Mesendoderm (in vitro differentiated cells): ENCODE results near the gene CRHR2.
A peak's percentile ranks its signal among the peaks of the same experiment; 100 is the strongest.
"Not testable (repeated sequence)": the region's sequence is repeated elsewhere in the genome, so short reads cannot be mapped to it uniquely, and the experiment has no call there.

Source experiments
- DNase-seq: peaks from one replicate; pipeline ENCODE4 v3.0.0; 2013
- H2AK5ac ChIP-seq: 2 replicates; pipeline ENCODE4 v1.6.1; 2013; ENCODE audit warnings: low read length, inconsistent platforms
- H2BK120ac ChIP-seq: 2 replicates; pipeline ENCODE4 v1.6.1; 2013; ENCODE audit warnings: low read depth, mild to moderate bottlenecking, low read length, moderate library complexity, mixed read lengths
- H2BK15ac ChIP-seq: replicated peaks from 2 replicates; pipeline ENCODE4 v1.6.1; 2013; ENCODE audit warnings: low read depth, mild to moderate bottlenecking, moderate library complexity
- H2BK5ac ChIP-seq: 2 replicates; pipeline ENCODE4 v1.6.1; 2013; ENCODE audit warnings: low read length, inconsistent platforms
- H3K18ac ChIP-seq: 2 replicates; pipeline ENCODE4 v1.6.1; 2013; ENCODE audit warnings: mild to moderate bottlenecking, low read length, mixed read lengths
- H3K23ac ChIP-seq: one replicate; pipeline ENCODE4 v1.6.1; 2013; ENCODE audit warnings: low read length
- H3K27ac ChIP-seq: 2 replicates; pipeline ENCODE4 v1.5.1; 2013; ENCODE audit warnings: low read depth, mild to moderate bottlenecking, inconsistent platforms, low read length, moderate library complexity
- H3K27me3 ChIP-seq: 2 replicates; pipeline ENCODE4 v1.6.1; 2013; ENCODE audit warnings: low read length, control low read depth, mild to moderate bottlenecking, inconsistent platforms; ENCODE audit not compliant: insufficient read depth, poor library complexity
- H3K36me3 ChIP-seq: 2 replicates; pipeline ENCODE4 v1.6.1; 2013; ENCODE audit warnings: low read length, inconsistent platforms; ENCODE audit not compliant: control insufficient read depth, insufficient read depth
- H3K4ac ChIP-seq: one replicate; pipeline ENCODE4 v1.6.1; 2013; ENCODE audit warnings: low read depth, mild to moderate bottlenecking, low read length, moderate library complexity
- H3K4me1 ChIP-seq: 2 replicates; pipeline ENCODE4 v1.6.1; 2013; ENCODE audit warnings: low read depth, low read length, inconsistent platforms; ENCODE audit not compliant: control insufficient read depth
- H3K4me2 ChIP-seq: 2 replicates; pipeline ENCODE4 v1.6.1; 2013; ENCODE audit warnings: low read length
- H3K4me3 ChIP-seq: 2 replicates; pipeline ENCODE4 v1.5.1; 2013; ENCODE audit warnings: mild to moderate bottlenecking, low read length
- H3K56ac ChIP-seq: one replicate; pipeline ENCODE4 v1.6.1; 2013; ENCODE audit warnings: low read length
- H3K79me1 ChIP-seq: 2 replicates; pipeline ENCODE4 v1.6.1; 2013; ENCODE audit warnings: low read length, inconsistent platforms
- H3K79me2 ChIP-seq: 2 replicates; pipeline ENCODE4 v1.6.1; 2013; ENCODE audit warnings: mild to moderate bottlenecking, low read length; ENCODE audit not compliant: control insufficient read depth, insufficient read depth
- H3K9ac ChIP-seq: 2 replicates; pipeline ENCODE4 v1.6.1; 2013; ENCODE audit warnings: low read length, inconsistent platforms
- H4K5ac ChIP-seq: one replicate; pipeline ENCODE4 v1.6.1; 2013; ENCODE audit warnings: low read length
- H4K8ac ChIP-seq: one replicate; pipeline ENCODE4 v1.6.1; 2013; ENCODE audit warnings: low read depth, mild to moderate bottlenecking, control low read depth, low read length, moderate library complexity
- WGBS: extraction: QIAGEN DNeasy Blood & Tissue Kit; methylation state at CpG from one replicate; pipeline ENCODE4 v1.1.7; 2013; ENCODE audit warnings: low lambda C conversion rate, missing lambda C conversion rate; ENCODE audit not compliant: insufficient coverage; ENCODE audit errors: extremely low coverage; 5-methylcytosine and 5-hydroxymethylcytosine counted together

The CRHR2 gene

DNA sequence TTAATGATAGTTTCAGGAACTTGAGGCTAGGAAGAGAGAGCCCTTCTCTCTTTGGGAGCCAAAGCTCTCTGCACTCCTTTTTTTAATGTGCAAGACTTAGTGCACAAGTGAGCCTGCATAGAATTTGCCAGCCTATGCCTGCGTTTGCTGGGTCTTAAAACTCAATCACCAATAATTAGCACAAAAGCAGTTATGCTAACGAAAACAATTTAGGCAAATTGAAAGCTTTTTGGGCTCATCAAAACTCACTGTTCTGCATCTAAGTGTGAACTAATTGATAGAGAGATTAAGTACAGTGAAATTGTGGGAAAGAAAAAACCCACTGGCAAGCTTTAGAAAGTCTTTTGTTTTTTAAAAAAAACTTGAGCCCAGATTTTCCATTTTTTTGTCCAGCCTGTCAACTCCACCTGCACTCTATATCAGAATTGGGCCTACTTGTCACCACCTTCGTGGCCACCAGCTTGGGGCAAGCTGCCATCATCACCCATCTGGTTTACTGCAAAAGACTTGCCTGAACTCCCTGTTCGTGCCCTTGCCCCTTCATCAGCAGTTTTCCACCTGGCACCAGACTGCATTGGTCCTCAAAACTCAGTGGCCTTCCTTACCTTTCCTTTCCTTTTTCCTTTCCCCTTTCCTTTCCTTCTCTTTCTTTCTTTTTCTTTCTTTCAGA lies 37.8 kb downstream of the CRHR2 start:
- no peak overlapping the region for H3K56ac ChIP-seq
- no peak overlapping the region for H3K9ac ChIP-seq
- no peak overlapping the region for H2AK5ac ChIP-seq
- no peak overlapping the region for H3K4me3 ChIP-seq
- no peak for DNase-seq
- no peak overlapping the region for H2BK120ac ChIP-seq
- H3K36me3 ChIP-seq = no peaks in the 10 kb centered on the region
- H3K27ac ChIP-seq = no peak overlapping the region
- H3K79me1 ChIP-seq = peaks cover 5% of the 10 kb centered on the region
- H4K5ac ChIP-seq = no peak overlapping the region
- no peak overlapping the region for H3K18ac ChIP-seq
- peaks cover 3% of the 10 kb centered on the region for H3K4me1 ChIP-seq
- H3K79me2 ChIP-seq = no peaks in the 10 kb centered on the region
- H4K8ac ChIP-seq = no peak overlapping the region
- H2BK5ac ChIP-seq = no peak overlapping the region
- WGBS = no CpG with 5 or more reads among the region's 4 CpGs
- no peak overlapping the region for H3K4ac ChIP-seq
- no peak overlapping the region for H3K4me2 ChIP-seq
- no peaks in the 10 kb centered on the region for H3K27me3 ChIP-seq
- H3K23ac ChIP-seq = no peak overlapping the region
- no peak overlapping the region for H2BK15ac ChIP-seq

DNA sequence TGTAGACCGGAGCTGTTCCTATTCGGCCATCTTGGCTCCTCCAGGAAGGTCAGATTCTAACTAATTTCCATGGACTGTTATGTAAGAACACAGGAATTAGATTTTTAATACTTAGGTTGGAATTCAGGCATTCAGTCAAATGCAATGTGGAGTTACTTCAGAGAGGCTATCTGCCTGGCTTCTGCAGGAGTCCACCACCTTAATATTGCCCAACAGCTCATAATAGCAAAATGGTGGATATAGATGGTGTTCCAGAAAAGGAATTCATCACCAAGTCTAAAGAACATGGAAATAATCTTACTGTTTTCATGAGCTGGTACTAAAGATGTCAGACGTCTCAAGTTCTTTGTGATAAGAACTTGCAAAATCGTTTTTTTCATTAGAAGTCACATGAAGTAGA lies 39.5 kb downstream of the CRHR2 start:
- Histone ChIP-seq H3K79me2 (no peaks in the 10 kb centered on the region), H4K8ac (peak overlapping the region; percentile 28), H3K27me3 (no peaks in the 10 kb centered on the region), H2AK5ac (no peak overlapping the region), H3K79me1 (peaks cover 5% of the 10 kb centered on the region), H3K23ac (no peak overlapping the region), H3K4me3 (no peak overlapping the region), H2BK5ac (no peak overlapping the region), H3K9ac (peak overlapping the region; percentile 35), H2BK15ac (peak overlapping the region; percentile 74), H3K36me3 (no peaks in the 10 kb centered on the region), H3K4ac (no peak overlapping the region), H3K4me2 (peak overlapping the region; percentile 28), H4K5ac (no peak overlapping the region), H2BK120ac (no peak overlapping the region), H3K27ac (no peak overlapping the region), H3K4me1 (peaks cover 3% of the 10 kb centered on the region), H3K18ac (no peak overlapping the region), H3K56ac (peak overlapping the region; percentile 67)
- no peak for DNase-seq
- no CpG with 5 or more reads among the region's 4 CpGs for WGBS

DNA sequence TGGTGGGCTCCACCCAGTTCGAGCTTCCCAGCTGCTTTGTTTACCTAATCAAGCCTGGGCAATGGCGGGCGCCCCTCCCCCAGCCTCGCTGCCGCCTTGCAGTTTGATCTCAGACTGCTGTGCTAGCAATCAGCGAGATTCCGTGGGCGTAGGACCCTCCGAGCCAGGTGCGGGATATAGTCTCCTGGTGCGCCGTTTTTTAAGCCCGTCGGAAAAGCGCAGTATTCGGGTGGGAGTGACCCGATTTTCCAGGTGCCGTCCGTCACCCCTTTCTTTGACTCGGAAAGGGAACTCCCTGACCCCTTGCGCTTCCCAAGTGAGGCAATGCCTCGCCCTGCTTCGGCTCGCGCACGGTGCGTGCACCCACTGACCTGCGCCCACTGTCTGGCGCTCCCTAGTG lies 39.9 kb downstream of the CRHR2 start:
- not testable (repeated sequence) for H2AK5ac ChIP-seq, H3K4me1 ChIP-seq, H4K8ac ChIP-seq, H2BK5ac ChIP-seq, H3K4me3 ChIP-seq, H3K27me3 ChIP-seq, H2BK120ac ChIP-seq, H2BK15ac ChIP-seq, H3K18ac ChIP-seq, H3K9ac ChIP-seq, H3K4me2 ChIP-seq, H3K79me2 ChIP-seq, H3K56ac ChIP-seq, H3K23ac ChIP-seq, H3K79me1 ChIP-seq, H4K5ac ChIP-seq, H3K4ac ChIP-seq, DNase-seq, H3K36me3 ChIP-seq, H3K27ac ChIP-seq
- WGBS = no CpG with 5 or more reads among the region's 29 CpGs

DNA sequence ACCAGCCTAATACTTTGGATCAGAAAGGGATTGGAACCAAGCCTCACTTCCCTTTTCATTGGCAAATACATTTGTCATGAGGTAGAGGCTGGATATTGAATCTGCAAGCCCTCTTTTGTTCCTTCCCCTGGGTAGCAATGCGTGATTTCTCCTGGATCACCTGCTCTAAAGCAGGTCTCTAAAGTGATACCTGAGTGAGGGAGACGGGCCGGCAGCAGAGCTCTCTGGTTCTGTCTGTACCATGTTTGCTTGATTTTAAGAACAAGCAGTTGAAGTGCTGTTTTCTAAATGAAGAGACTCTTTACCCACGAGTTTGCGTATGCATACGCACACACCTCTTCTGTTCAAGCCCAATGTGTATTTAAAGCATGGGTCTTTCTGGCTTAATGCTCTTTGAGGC lies 46.5 kb downstream of the CRHR2 start:
- no peaks in the 10 kb centered on the region for H3K27me3 ChIP-seq
- no peak overlapping the region for H2AK5ac ChIP-seq
- H3K56ac ChIP-seq = no peak overlapping the region
- H3K27ac ChIP-seq = no peak overlapping the region
- WGBS = no CpG with 5 or more reads among the region's 6 CpGs
- no peak for DNase-seq
- H3K4me2 ChIP-seq = no peak overlapping the region
- H3K4me1 ChIP-seq = no peaks in the 10 kb centered on the region
- H3K4me3 ChIP-seq = no peak overlapping the region
- no peak overlapping the region for H3K4ac ChIP-seq
- peaks cover 20% of the 10 kb centered on the region for H3K36me3 ChIP-seq
- H3K9ac ChIP-seq = no peak overlapping the region
- H4K8ac ChIP-seq = no peak overlapping the region
- H3K79me2 ChIP-seq = no peaks in the 10 kb centered on the region
- no peak overlapping the region for H2BK5ac ChIP-seq
- H3K23ac ChIP-seq = no peak overlapping the region
- H2BK15ac ChIP-seq = no peak overlapping the region
- no peak overlapping the region for H2BK120ac ChIP-seq
- no peak overlapping the region for H4K5ac ChIP-seq
- H3K18ac ChIP-seq = no peak overlapping the region
- peaks cover 3% of the 10 kb centered on the region for H3K79me1 ChIP-seq

DNA sequence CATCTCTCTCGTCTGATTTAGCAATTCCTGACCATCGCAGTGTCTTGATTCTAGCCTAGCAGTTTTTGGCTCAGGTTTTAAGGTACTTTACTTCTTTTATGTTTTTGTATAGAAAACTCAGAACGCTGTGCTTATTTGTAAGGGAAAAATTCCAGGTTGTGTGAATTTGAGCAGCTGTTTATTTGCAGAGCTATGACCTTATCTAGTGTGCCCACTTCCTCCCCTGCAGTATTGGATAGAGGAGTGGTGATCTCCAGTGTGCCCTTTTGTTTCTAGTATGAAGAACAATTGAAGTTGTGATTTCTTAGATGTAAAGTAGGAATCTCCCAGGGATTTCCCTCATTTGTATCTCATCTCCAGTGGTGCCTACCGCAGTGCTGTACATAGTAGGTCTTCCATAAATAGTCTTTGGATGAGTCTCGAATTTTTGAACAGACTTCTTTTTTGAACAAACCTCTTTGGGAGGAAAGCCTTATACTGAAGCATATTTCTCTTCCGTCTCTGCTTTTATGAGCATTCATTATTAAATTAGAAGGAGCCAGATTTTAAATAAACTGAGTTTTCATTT lies 47.5 kb downstream of the CRHR2 start:
- H2BK15ac ChIP-seq = no peak overlapping the region
- H3K4me3 ChIP-seq = no peak overlapping the region
- H3K4ac ChIP-seq = no peak overlapping the region
- H3K36me3 ChIP-seq = peaks cover 20% of the 10 kb centered on the region
- no peaks in the 10 kb centered on the region for H3K79me2 ChIP-seq
- H3K23ac ChIP-seq = no peak overlapping the region
- no peak for DNase-seq
- H3K9ac ChIP-seq = no peak overlapping the region
- H4K5ac ChIP-seq = no peak overlapping the region
- H2AK5ac ChIP-seq = no peak overlapping the region
- no peak overlapping the region for H2BK5ac ChIP-seq
- H3K4me2 ChIP-seq = no peak overlapping the region
- no peak overlapping the region for H3K27ac ChIP-seq
- no peaks in the 10 kb centered on the region for H3K4me1 ChIP-seq
- H3K27me3 ChIP-seq = no peaks in the 10 kb centered on the region
- no peak overlapping the region for H3K56ac ChIP-seq
- WGBS = no CpG with 5 or more reads among the region's 6 CpGs
- no peak overlapping the region for H3K18ac ChIP-seq
- H4K8ac ChIP-seq = no peak overlapping the region
- H2BK120ac ChIP-seq = no peak overlapping the region
- H3K79me1 ChIP-seq = peaks cover 3% of the 10 kb centered on the region

DNA sequence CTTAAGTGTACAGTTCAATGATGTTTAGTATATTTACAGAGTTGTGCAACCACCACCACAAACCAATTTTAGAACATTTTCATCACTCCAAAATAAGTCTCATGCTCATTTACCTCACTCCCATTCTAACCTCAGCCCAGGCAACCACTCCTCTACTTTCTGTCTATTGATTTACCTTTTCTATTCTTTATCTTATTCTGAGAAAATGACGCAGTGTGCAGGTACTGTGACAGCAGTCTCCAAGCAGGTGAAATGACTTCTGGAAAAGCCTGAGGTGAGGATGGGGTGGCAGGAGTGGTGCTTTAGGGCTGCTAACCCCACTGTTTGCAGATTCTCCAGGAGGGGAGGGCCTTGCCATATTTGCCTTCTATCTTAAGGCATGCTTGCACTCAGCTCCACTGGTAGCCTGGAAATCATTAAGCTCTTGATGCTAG lies 48.0 kb downstream of the CRHR2 start:
- Histone ChIP-seq H3K4me1 (no peaks in the 10 kb centered on the region), H3K27ac (no peak overlapping the region)
- WGBS = no CpG with 5 or more reads among the region's 1 CpG

More for the DNA sequence above, 48.0 kb downstream of the CRHR2 start:
- Histone ChIP-seq H3K9ac (no peak overlapping the region), H3K79me1 (peaks cover 3% of the 10 kb centered on the region), H3K4ac (no peak overlapping the region), H4K8ac (no peak overlapping the region), H2BK15ac (no peak overlapping the region), H3K18ac (no peak overlapping the region), H3K4me2 (no peak overlapping the region), H2BK5ac (no peak overlapping the region), H3K79me2 (no peaks in the 10 kb centered on the region), H3K23ac (no peak overlapping the region), H3K36me3 (peaks cover 22% of the 10 kb centered on the region), H3K4me3 (no peak overlapping the region), H3K27me3 (no peaks in the 10 kb centered on the region), H4K5ac (no peak overlapping the region), H2AK5ac (no peak overlapping the region), H3K56ac (no peak overlapping the region), H2BK120ac (no peak overlapping the region)
- DNase-seq = no peak
